SHP77 treated with DMSO at 0.1 percent for 48 hours (cell line): ENCODE results near the gene SMIM1.

Experiments
- DNase-seq: peaks from one replicate; lab custom pipeline; 2025; lab: John Stamatoyannopoulos, UW

Gene SMIM1, protein sequence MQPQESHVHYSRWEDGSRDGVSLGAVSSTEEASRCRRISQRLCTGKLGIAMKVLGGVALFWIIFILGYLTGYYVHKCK

DNA sequence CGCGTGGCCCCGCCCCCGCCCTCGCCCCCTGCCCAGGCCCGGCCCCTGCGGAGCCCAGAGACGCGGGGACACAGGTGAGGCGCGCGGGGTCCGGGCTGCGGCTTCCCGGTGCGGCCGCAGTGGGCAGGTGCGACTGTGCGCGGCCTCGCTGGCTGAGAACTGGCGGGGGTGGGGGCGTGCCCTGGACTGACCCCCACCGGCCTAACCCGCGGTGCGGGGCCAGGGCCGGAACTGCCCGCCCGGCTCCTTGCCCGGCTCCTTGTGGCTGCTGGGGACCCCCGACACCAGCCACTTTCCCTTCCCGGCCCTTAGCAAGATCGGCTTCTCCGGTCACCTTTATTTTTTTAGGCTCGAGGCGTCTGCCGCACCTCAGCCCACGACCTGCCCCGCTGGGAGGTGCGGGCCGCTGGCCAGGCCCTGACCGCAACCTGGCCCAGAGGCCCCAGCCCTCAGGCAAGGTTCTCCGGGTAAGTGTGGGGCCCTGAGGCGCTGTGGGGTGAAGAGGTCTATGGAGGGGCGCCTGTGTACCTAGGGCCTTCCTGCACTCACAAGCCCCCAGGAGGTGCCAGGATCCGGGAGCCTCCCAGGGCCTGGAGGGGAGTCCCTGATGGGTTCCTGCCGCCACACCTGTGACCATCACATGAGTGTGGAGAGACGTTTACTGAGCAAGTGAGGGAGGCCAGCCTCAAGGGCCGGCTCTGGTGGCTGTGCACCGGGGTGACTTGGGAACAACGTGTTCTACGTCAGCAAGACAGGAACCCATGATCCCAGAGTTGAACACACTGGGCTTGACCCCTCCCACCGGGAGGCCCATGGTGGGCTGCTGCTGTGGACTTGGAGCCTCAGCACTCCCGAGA, at the start of gene SMIM1:
Gene SMIM1, plus strand, starts transcription at position 35 of the 857 bp plus-strand sequence. CDS start 2,625 bp downstream, outside the sequence.
- no peak for DNase-seq

DNA sequence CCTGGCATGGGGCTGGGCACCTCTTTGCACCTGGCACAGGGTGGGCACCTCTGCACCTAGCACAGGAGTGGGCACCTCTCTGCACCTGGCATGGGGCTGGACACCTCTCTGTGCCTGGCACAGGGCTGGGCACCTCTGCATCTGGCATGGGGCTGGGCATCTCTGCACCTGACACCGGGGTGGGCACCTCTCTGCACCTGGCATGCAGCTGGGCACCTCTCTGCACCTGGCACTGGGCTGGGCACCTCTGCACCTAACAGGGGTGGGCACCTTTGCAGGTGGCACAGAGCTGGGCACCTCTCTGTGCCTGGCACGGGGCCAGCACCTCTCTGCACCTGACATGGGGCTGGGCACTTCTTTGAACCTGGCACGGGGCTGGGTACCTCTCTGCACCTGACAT, 49.7 kb upstream of the SMIM1 start:
- DNase-seq: no peak

DNA sequence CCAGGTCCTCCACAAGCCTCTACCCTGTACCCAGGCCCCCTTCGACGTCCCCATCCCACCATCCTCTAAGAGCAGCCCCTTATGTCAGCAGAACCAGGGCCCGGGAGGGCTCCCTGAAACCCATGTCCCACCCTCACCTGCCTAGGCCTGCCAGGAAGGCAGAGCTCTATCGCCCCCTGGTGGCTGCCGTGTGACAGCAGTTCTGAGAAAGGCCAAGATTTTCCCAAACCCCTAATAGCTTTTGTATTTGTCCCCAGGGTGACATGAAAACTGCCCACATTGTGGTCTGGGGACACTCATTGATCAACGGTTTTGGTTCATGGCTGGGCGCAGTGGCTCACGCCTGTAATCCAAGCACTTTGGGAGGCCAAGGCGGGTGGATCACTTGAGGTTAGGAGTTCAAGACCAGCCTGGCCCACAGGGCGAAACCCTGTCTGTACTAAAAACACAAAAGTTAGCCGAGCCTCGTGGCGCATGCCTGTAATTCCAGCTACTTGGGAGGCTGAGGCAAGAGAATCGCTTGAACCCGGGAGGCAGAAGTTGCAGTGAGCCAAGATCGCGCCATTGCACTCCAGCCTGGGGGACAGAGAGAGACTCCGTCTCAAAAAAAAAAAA, 48.0 kb upstream of the SMIM1 start:
- peak; percentile 30 for DNase-seq

DNA sequence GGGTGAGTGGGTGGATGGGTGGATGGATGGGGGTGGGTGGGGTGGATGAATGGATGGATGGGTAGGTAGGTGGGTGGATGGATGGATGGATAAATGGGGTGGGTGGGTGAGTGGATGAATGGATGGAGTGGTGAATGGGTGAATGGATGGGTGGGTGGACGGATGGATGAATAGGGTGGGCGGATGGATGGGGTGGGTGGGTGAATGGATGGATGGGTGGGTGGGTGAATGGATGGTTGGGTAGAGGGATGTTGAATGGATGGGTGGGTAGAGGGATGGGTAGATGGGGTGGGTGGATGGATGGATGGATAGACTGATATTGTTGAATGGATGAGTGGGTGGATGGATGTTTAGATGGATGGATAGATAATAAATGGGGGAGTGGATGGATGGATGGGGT, 47.2 kb upstream of the SMIM1 start:
- DNase-seq: no peak

DNA sequence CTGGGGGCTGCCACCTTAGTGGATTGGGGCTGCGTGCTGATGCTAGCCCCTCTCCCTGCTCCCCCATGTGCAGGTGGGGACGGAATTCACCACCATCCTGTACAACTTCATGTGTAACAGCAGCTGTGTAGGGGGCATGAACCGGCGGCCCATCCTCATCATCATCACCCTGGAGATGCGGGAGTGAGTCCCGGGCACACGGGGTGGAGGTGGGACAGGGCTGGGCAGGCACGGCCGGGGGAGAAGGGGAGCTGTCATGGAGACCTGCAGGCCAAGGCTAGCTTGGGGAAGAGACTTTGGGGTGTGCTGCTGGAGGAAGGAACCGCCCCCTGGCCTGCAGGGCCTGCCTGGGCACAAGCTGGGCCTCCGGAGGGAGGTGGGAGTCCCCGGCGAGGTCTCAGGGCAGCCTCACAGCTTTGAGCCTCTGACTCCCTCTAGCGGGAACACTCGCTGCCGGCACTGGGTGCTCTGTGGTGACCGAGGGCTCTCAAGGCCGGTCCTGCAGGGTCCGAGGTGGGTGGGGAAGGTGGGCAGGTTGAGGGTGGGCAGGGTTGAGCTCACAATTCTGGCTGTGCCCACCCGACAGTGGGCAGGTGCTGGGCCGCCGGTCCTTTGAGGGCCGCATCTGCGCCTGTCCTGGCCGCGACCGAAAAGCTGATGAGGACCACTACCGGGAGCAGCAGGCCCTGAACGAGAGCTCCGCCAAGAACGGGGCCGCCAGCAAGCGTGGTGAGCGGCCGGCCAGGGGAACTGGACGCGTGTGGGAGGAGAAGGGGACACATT, 45.3 kb upstream of the SMIM1 start:
- no peak for DNase-seq

DNA sequence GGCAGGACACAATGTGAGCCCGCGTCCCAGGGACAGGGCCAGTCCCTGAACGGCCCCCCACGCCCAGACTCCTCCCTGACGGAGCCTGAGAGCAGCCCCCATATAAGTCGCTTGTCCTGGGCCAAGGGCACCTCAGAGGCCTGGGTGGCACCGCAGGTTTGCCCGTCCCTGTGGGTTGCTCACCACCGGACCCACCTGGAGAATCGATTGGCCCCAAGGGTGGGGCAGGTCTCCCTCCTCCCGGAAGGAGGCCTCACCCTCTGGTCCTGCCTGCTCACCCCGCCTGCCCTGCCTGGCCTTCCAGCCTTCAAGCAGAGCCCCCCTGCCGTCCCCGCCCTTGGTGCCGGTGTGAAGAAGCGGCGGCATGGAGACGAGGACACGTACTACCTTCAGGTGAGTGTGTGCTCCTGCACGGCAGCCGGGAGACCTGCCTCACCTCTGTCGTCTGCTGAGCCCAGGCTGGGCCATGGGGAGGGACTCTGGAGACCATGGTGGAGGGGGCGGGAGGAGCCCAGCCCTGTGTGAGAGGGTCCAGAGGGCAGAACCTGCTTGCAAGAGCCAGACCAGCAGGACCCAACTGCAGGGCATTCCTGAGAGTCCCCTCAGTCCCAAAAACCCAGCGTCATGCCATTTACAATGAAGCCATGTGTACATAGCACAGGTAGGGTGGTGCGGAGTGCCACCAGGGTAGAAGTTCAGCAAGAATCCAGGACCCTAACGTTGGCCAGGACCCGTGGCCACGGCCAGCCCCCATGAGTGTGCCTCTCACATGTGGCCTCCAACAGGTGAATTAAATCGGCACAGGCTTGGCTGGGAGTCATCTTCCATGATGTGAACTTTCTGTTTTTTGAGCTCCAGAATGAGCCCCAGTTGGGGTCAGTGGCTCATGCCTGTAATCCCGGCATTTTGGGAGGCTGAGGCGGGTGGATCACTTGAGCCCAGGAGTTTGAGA, 44.4 kb upstream of the SMIM1 start:
- no peak for DNase-seq

- no peak for DNase-seq
Observed at GRCh38 chr1:3729594-3730542, 42.7 kb upstream of the SMIM1 start.

DNA sequence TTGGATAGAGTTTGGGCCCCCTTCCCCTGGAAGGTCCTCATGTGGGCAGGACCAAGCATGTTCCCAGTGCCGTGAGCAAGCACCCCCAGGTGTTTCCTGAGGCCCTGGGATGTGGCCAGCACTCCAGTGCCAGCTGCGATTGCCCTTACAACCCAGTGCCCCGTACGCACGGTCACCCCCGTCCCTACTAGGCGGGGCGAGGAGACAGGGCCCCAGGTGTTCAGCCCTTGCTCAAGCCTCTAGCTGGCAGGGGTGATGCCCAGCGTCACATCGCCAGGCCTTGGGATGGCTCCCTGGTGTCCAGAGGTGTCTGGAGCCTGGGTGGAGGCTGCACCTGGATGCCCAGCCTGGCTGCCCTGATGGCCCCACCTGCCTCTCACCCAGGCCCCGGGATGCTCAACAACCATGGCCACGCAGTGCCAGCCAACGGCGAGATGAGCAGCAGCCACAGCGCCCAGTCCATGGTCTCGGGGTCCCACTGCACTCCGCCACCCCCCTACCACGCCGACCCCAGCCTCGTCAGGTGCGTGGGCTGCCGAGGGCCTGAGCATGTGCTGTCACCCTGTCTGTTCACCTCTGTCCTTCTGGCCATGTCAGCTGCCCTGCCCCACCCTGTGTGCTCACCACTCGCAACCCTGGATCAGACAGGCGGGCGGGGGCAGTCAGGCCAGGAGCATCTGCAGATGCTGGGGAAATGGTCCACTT, 41.9 kb upstream of the SMIM1 start:
- no peak for DNase-seq

DNA sequence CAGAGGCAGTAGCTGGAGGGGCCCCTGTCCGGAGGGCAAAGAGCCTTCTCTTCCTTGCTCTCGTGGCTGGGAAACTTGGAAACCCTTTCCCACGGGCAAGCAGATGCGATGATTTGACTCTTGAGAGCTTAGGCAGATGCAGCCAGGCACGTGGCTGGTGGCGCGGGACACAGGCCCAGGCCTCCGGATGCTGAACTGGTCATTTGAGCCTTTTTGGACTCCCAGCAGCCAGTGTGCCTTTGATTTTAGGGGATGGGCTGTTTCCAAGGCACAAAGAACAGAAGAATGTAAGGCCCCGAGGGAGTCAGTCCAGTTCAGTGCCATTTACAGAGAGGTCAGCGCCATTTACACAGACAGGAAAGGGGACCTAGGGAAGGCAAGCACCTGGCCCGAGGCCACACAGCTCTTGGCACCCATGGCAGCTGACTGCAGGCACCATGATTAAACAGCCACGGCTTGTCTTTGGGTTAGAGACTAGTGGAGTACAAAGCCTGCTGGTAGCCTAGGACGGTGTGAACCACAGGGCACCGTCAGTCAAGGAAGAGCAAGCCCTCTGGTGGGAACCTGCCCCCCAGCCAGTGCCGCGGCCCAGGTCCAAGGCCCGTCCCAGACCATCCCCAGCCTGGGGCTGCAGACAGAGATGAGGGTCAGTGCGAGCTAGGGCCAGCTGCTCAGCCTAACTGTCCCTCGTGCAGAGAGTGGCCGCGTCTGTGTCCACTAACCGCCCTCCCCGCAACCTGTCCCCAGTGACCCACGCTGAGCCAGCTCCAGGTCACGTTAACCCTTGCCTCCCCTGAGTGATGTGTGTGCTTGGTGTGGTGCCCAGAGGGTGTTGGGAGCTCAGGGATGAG, 40.7 kb upstream of the SMIM1 start:
- DNase-seq: no peak

DNA sequence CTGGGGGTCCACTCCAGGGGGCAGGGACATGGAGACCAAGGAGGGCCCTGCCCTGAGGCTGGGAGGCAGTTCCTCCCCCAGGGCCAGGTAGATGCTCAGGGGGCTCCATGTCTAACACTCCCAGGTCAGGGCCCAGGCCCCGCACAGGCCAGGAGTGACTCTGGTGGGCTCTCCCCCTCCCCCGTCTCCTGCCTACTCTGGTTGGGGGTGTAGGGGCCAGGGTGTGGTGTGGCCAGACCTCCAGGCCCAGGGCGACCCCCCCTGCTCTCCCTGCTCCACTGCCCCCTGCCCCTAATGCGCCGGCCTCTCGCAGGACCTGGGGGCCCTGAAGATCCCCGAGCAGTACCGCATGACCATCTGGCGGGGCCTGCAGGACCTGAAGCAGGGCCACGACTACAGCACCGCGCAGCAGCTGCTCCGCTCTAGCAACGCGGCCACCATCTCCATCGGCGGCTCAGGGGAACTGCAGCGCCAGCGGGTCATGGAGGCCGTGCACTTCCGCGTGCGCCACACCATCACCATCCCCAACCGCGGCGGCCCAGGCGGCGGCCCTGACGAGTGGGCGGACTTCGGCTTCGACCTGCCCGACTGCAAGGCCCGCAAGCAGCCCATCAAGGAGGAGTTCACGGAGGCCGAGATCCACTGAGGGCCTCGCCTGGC, 40.0 kb upstream of the SMIM1 start:
- DNase-seq: no peak

GRCh38 chr1:3733094-3733882, 39.3 kb upstream of the SMIM1 start:
- DNase-seq: no peak

DNA sequence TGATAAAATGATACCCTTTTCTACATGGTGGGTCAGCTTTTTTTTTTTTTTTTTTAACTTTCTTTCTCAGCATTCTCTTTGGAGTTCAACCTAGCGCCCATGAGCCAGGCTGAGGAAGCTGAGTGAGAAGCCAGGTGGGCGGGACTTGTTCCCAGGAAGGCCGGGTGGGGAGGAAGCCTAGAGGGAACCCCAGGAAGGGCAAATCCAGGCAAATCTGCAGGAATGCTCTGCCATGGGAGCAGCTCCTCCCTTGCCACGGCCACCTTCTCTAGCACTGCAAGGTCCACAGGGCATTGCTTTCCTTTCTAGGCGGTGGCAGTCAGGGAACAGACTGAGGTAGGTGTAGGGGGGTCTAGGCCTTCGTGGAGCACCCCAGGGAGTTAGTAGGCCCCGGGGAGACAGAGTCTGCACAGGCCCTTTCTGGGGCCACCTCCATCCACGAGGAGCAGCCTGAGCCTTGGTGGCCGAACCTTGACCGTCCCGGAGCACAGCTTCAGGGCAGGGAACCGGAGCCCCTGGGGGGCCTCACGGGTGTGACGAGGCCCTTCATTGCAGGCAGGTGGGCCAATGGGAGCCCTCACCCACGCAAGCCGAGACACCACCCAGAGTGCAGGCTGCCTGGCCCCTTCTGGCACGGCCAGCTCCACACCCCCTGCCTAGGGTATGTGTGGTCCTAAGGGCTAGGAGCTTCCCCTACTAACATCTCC, 38.5 kb upstream of the SMIM1 start:
- no peak for DNase-seq

DNA sequence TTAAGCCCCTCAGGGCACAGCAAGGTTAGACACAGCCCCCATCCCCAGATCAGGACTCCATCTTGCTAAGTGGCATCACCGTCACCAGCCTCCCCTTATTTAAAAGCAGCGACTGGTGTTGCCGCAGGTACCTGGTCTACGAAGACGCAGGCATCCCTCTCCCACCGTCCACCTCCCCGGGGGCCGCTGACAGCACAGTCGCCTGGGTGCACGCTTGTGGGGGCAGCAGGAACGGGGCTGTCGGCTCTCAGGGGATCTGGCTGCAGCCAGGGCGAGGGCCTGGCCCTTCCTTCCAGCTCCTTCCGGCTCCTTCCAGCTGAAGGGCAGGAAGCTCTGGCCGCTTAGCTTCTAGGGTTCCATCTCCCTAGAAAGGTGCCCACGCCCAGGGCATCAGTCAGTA, 37.9 kb upstream of the SMIM1 start:
- no peak for DNase-seq

DNA sequence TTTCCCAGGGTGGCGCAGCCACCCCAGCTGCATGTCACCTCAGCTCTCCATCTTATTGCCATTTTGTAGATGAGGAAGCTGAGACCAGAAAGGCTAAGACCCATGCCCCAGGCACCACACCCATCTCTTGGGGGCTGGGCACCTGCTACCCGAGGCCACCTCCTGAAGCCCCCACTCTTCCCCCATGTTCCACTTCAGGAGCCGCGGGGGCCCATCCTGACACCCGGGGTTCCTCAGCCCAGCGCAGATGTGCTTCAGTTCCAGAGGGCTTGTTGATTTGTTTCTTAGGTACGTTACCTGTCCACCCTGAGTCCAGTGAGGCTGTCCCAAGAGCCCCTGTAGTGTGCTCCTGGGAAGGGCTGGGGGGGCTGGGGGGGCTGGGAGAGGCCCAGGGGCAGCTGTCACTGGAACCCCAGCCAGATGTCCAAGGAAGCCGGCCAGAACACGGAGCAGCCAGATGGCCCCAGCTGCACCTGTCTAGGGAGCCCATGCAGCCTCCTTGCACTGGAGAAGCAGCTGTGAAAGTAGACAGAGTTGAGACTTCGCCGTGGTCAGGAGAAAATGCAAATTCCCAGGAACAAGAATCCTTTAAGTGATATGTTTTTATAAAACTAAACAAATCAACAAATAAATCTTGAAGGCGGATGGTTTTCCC, 37.4 kb upstream of the SMIM1 start:
- DNase-seq: no peak

DNA sequence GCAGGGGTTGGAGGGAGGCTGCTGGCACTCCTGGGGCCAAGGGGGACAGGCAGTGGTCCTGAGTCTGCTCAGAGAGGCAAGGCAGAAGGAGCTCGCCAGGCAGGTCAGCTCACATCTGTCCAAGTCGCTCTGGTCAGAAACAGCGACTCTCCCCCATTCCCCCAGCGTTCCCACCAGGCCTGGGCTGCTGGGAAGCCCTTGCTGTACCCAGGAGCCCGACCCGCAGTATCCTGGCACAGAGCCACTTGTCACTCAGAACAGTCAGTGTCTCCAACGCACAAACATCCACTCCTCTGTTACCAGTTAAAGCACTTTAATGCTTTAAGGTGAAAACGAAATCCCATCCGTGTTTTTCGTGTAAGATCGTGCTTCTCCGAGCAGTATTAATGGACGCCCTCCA, 36.9 kb upstream of the SMIM1 start:
- DNase-seq: no peak

DNA sequence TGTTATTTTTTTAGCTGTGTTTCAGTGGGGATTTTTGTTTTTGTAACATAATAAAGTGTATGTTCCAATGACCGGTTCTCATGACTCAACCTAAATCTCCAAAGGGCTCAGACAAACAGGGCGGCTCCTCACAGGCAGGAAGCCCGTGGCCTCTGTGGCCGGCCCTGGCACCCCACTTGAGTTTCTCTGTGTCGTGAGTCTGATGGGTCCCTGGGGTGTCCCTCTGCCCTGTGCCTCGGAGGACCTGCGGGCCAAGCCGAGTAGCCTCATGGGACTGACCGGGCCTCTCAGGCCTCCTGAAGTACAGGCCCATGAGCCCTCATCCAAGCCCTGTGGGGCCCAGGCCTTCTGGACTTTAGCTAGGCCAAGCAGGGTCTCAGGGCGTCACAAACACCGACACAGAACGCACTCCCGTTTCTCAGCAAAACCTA, 36.4 kb upstream of the SMIM1 start:
- DNase-seq: no peak
